ENCODE results near the gene KCNIP2.

DNA sequence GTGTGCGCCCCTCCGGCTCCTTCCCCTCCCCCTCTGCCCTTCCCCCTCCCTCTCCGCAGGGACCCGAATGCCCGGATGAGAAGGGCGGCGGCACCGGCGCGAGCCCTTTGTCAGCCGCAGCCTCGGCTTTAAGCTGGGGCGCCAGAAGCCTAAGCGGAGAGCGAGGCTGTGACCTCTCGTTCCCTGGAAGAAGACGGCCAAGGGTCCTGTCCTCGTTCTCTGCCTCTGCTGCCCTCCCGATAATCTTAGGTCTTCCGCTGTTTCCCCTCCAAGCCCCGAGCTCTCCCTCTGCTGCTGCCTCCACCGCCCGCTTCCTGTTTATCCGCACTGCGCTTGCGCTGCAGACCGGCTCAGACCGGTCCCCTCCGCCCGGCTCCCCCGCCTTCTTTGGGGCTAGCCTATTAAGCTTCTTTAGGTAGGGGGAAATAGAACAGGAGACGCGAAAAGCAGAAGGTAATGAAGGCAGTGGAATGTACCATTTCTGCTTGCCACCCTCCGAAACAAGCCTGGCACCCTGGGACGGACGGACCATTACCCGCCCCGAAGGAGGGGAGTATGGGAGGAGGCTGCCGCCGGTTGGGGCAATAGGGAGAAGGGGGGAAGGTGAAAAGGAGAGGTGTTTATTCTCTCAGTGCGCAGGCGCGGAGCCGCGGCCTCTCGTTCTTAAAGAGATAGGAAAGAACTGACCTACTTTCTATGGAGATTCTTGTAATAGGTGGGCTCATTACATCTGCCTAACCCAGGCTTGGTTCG lies 25.3 kb downstream of the KCNIP2 start, which contains the start of gene OGA:
- TF ChIP-seq POLR2AphosphoS5 (IDR thresholded peaks at IDR 0.05; ENCODE audit: low read depth, low read length) (peak; percentile 89), TAF1 (IDR thresholded peaks at IDR 0.05; ENCODE audit: borderline replicate concordance, insufficient read depth, low read length) (peak; percentile 99), SIN3A (IDR thresholded peaks at IDR 0.05; ENCODE audit: borderline replicate concordance, insufficient read depth, low read length) (no peak), FOXP2 (optimal IDR thresholded peaks at IDR 0.05; ENCODE audit: borderline replicate concordance, extremely low read depth, extremely low read length, insufficient read depth) (peak; percentile 94)
- TF ChIP-seq, protein P1, sequence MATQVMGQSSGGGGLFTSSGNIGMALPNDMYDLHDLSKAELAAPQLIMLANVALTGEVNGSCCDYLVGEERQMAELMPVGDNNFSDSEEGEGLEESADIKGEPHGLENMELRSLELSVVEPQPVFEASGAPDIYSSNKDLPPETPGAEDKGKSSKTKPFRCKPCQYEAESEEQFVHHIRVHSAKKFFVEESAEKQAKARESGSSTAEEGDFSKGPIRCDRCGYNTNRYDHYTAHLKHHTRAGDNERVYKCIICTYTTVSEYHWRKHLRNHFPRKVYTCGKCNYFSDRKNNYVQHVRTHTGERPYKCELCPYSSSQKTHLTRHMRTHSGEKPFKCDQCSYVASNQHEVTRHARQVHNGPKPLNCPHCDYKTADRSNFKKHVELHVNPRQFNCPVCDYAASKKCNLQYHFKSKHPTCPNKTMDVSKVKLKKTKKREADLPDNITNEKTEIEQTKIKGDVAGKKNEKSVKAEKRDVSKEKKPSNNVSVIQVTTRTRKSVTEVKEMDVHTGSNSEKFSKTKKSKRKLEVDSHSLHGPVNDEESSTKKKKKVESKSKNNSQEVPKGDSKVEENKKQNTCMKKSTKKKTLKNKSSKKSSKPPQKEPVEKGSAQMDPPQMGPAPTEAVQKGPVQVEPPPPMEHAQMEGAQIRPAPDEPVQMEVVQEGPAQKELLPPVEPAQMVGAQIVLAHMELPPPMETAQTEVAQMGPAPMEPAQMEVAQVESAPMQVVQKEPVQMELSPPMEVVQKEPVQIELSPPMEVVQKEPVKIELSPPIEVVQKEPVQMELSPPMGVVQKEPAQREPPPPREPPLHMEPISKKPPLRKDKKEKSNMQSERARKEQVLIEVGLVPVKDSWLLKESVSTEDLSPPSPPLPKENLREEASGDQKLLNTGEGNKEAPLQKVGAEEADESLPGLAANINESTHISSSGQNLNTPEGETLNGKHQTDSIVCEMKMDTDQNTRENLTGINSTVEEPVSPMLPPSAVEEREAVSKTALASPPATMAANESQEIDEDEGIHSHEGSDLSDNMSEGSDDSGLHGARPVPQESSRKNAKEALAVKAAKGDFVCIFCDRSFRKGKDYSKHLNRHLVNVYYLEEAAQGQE (IDR thresholded peaks at IDR 0.05; ENCODE audit: insufficient read depth in 1 of 2, low read depth in 2 of 2, low read length in 2 of 2), result peak; percentile 31 to 39; a peak in 2 of 4 replicates
